ENCODE data around the gene PPARD. TPM values are rescaled to one million over a fixed set of nuclear protein-coding genes. Genes with fewer than 3 reads are reported as not detected.

Gene PPARD
- total RNA-seq, 1 donor from 2014 or later = 9.9 TPM

GRCh38 chr6:35391240-35391968, 49.0 kb downstream of the PPARD start:
- Histone ChIP-seq H3K4me3 (ENCODE audit: insufficient read depth, low read depth, low read length) (peak overlapping the region; percentile 7), H3K4me2 (ENCODE audit: low read length) (peak overlapping the region; percentile 61), H4K20me1 (ENCODE audit: insufficient read depth, low read length) (peaks cover 4% of the 10 kb centered on the region), H3K9ac (ENCODE audit: low read length) (peak overlapping the region; percentile 73), H2AFZ (ENCODE audit: low read depth, low read length) (no peak overlapping the region), H3K79me2 (ENCODE audit: insufficient read depth, low read length) (peaks cover 55% of the 10 kb centered on the region), H3K27me3 (ENCODE audit: insufficient read depth, low read length) (no peaks in the 10 kb centered on the region), H3K27ac (ENCODE audit: low read depth, low read length) (peak overlapping the region; percentile 90), H3K9me3 (ENCODE audit: insufficient read depth, low read depth, low read length) (no peaks in the 10 kb centered on the region), H3K36me3 (ENCODE audit: insufficient read depth, low read length) (no peaks in the 10 kb centered on the region), H3K4me1 (ENCODE audit: insufficient read depth, low read length) (peaks cover 55% of the 10 kb centered on the region)
- Mint-ChIP-seq H3K9me3 (ENCODE audit: unreplicated experiment) (no peaks in the 10 kb centered on the region), H3K4me3 (ENCODE audit: unreplicated experiment) (no peak overlapping the region), H3K27ac (ENCODE audit: unreplicated experiment) (no peak overlapping the region), H3K4me1 (ENCODE audit: low read depth, unreplicated experiment) (peaks cover 8% of the 10 kb centered on the region), H3K36me3 (ENCODE audit: low read depth, unreplicated experiment) (no peaks in the 10 kb centered on the region), H3K27me3 (ENCODE audit: low read depth, unreplicated experiment) (peaks cover 2% of the 10 kb centered on the region)
- FAIRE-seq (peak; percentile 77), DNase-seq (ENCODE audit: low read depth) (peak; percentile 98)
- TF ChIP-seq, protein P1, sequence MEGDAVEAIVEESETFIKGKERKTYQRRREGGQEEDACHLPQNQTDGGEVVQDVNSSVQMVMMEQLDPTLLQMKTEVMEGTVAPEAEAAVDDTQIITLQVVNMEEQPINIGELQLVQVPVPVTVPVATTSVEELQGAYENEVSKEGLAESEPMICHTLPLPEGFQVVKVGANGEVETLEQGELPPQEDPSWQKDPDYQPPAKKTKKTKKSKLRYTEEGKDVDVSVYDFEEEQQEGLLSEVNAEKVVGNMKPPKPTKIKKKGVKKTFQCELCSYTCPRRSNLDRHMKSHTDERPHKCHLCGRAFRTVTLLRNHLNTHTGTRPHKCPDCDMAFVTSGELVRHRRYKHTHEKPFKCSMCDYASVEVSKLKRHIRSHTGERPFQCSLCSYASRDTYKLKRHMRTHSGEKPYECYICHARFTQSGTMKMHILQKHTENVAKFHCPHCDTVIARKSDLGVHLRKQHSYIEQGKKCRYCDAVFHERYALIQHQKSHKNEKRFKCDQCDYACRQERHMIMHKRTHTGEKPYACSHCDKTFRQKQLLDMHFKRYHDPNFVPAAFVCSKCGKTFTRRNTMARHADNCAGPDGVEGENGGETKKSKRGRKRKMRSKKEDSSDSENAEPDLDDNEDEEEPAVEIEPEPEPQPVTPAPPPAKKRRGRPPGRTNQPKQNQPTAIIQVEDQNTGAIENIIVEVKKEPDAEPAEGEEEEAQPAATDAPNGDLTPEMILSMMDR (IDR thresholded peaks at IDR 0.05; ENCODE audit: insufficient read depth, low read depth, low read length) = peak; percentile 4
- TF ChIP-seq EZH2 (IDR thresholded peaks at IDR 0.05; ENCODE audit: insufficient read depth, low read length) = no peak

DNA sequence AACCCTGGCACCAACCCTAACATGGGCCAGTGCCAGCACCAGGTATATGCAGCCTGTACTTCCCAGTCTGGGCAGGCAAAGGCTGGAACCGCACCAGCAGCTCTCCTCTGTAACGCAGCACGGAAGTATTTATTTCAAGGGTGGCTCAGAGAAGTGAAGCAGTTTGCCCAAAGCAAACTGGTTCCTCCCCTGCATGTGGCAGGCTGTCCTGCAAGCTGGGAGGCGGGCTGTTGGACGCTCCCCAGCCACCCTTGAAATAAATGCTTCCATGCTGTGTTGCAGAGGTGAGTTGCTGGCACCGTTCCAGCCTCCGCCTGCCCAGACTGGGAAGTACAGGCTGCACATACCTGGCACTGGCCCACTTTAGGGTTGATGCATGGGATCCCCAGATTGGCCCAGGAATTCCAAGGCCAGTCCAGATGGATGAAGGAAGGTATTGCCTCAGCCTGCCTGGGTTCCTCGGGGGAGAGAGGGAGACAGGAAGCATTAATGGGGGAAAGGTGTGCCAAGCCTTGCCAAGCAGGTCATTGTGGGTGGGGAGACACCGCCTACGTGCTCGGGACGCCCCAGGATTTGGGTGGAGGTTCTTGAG, 49.8 kb downstream of the PPARD start:
- Histone ChIP-seq H3K36me3 (ENCODE audit: insufficient read depth, low read length) (no peaks in the 10 kb centered on the region), H3K9me3 (ENCODE audit: insufficient read depth, low read depth, low read length) (no peaks in the 10 kb centered on the region), H3K9ac (ENCODE audit: low read length) (peak overlapping the region; percentile 73), H4K20me1 (ENCODE audit: insufficient read depth, low read length) (peaks cover 4% of the 10 kb centered on the region), H3K4me3 (ENCODE audit: insufficient read depth, low read depth, low read length) (no peak overlapping the region), H3K27ac (ENCODE audit: low read depth, low read length) (peak overlapping the region; percentile 90), H2AFZ (ENCODE audit: low read depth, low read length) (no peak overlapping the region), H3K27me3 (ENCODE audit: insufficient read depth, low read length) (no peaks in the 10 kb centered on the region), H3K79me2 (ENCODE audit: insufficient read depth, low read length) (peaks cover 52% of the 10 kb centered on the region), H3K4me2 (ENCODE audit: low read length) (peak overlapping the region; percentile 61), H3K4me1 (ENCODE audit: insufficient read depth, low read length) (peaks cover 55% of the 10 kb centered on the region)
- no peak overlapping the region for H3K4me3 Mint-ChIP-seq (ENCODE audit: unreplicated experiment)
- H3K27me3 Mint-ChIP-seq (ENCODE audit: low read depth, unreplicated experiment) = peaks cover 2% of the 10 kb centered on the region
- no peak overlapping the region for H3K27ac Mint-ChIP-seq (ENCODE audit: unreplicated experiment)
- H3K9me3 Mint-ChIP-seq (ENCODE audit: unreplicated experiment) = no peaks in the 10 kb centered on the region
- FAIRE-seq = no peak
- H3K4me1 Mint-ChIP-seq (ENCODE audit: low read depth, unreplicated experiment) = peaks cover 13% of the 10 kb centered on the region
- no peak for DNase-seq (ENCODE audit: low read depth)
- peaks cover under 1% of the 10 kb centered on the region for H3K36me3 Mint-ChIP-seq (ENCODE audit: low read depth, unreplicated experiment)
- no peak for TF ChIP-seq EZH2 (IDR thresholded peaks at IDR 0.05; ENCODE audit: insufficient read depth, low read length)
- TF ChIP-seq, protein P1 (IDR thresholded peaks at IDR 0.05; ENCODE audit: insufficient read depth, low read depth, low read length) = no peak
